Mesendoderm (in vitro differentiated cells): ENCODE results near the gene NAV2.
"Not testable (repeated sequence)": the region's sequence is repeated elsewhere in the genome, so short reads cannot be mapped to it uniquely, and the experiment has no call there.

Source experiments
- DNase-seq: peaks from one replicate; pipeline ENCODE4 v3.0.0; 2013
- H2AK5ac ChIP-seq: 2 replicates; pipeline ENCODE4 v1.6.1; 2013; ENCODE audit warnings: low read length, inconsistent platforms
- H2BK120ac ChIP-seq: 2 replicates; pipeline ENCODE4 v1.6.1; 2013; ENCODE audit warnings: low read depth, mild to moderate bottlenecking, low read length, moderate library complexity, mixed read lengths
- H2BK15ac ChIP-seq: replicated peaks from 2 replicates; pipeline ENCODE4 v1.6.1; 2013; ENCODE audit warnings: low read depth, mild to moderate bottlenecking, moderate library complexity
- H2BK5ac ChIP-seq: 2 replicates; pipeline ENCODE4 v1.6.1; 2013; ENCODE audit warnings: low read length, inconsistent platforms
- H3K18ac ChIP-seq: 2 replicates; pipeline ENCODE4 v1.6.1; 2013; ENCODE audit warnings: mild to moderate bottlenecking, low read length, mixed read lengths
- H3K23ac ChIP-seq: one replicate; pipeline ENCODE4 v1.6.1; 2013; ENCODE audit warnings: low read length
- H3K27ac ChIP-seq: 2 replicates; pipeline ENCODE4 v1.5.1; 2013; ENCODE audit warnings: low read depth, mild to moderate bottlenecking, inconsistent platforms, low read length, moderate library complexity
- H3K27me3 ChIP-seq: 2 replicates; pipeline ENCODE4 v1.6.1; 2013; ENCODE audit warnings: low read length, control low read depth, mild to moderate bottlenecking, inconsistent platforms; ENCODE audit not compliant: insufficient read depth, poor library complexity
- H3K36me3 ChIP-seq: 2 replicates; pipeline ENCODE4 v1.6.1; 2013; ENCODE audit warnings: low read length, inconsistent platforms; ENCODE audit not compliant: control insufficient read depth, insufficient read depth
- H3K4ac ChIP-seq: one replicate; pipeline ENCODE4 v1.6.1; 2013; ENCODE audit warnings: low read depth, mild to moderate bottlenecking, low read length, moderate library complexity
- H3K4me1 ChIP-seq: 2 replicates; pipeline ENCODE4 v1.6.1; 2013; ENCODE audit warnings: low read depth, low read length, inconsistent platforms; ENCODE audit not compliant: control insufficient read depth
- H3K4me2 ChIP-seq: 2 replicates; pipeline ENCODE4 v1.6.1; 2013; ENCODE audit warnings: low read length
- H3K4me3 ChIP-seq: 2 replicates; pipeline ENCODE4 v1.5.1; 2013; ENCODE audit warnings: mild to moderate bottlenecking, low read length
- H3K56ac ChIP-seq: one replicate; pipeline ENCODE4 v1.6.1; 2013; ENCODE audit warnings: low read length
- H3K79me1 ChIP-seq: 2 replicates; pipeline ENCODE4 v1.6.1; 2013; ENCODE audit warnings: low read length, inconsistent platforms
- H3K79me2 ChIP-seq: 2 replicates; pipeline ENCODE4 v1.6.1; 2013; ENCODE audit warnings: mild to moderate bottlenecking, low read length; ENCODE audit not compliant: control insufficient read depth, insufficient read depth
- H3K9ac ChIP-seq: 2 replicates; pipeline ENCODE4 v1.6.1; 2013; ENCODE audit warnings: low read length, inconsistent platforms
- H4K5ac ChIP-seq: one replicate; pipeline ENCODE4 v1.6.1; 2013; ENCODE audit warnings: low read length
- H4K8ac ChIP-seq: one replicate; pipeline ENCODE4 v1.6.1; 2013; ENCODE audit warnings: low read depth, mild to moderate bottlenecking, control low read depth, low read length, moderate library complexity
- WGBS: extraction: QIAGEN DNeasy Blood & Tissue Kit; methylation state at CpG from one replicate; pipeline ENCODE4 v1.1.7; 2013; ENCODE audit warnings: low lambda C conversion rate, missing lambda C conversion rate; ENCODE audit not compliant: insufficient coverage; ENCODE audit errors: extremely low coverage; 5-methylcytosine and 5-hydroxymethylcytosine counted together

The NAV2 gene

DNA sequence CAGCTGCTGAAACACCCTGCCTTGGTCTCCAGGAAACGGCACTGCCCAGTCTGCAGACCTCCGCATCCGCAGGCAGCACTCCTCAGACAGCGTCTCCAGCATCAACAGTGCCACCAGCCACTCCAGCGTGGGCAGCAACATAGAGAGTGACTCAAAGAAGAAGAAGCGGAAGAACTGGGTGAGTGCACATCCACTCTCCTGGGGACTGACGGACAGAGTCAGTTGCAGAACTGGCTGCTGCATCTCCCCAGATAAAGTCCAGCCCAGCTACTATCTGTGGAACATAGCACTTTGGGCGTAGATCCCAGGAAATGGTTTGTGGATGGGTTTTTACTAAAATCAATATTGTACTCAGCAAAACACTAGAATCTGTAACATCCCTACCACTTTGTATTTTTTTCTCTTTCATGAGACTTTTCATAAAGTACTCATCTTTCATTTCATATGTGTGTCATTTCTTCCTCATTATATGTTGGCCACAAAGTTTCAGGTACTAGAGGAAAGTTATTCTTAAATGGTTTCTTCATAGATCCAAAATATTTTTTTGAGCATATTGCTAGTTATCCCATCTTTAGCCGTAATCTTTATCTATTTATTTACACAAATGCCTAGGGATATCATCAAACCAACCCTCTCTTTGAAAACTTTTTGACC is 367.5 kb downstream of the NAV2 start:
- Histone ChIP-seq H3K4ac (no peak overlapping the region), H2BK120ac (no peak overlapping the region), H3K56ac (no peak overlapping the region), H3K79me2 (no peaks in the 10 kb centered on the region), H3K27me3 (no peaks in the 10 kb centered on the region), H3K36me3 (peaks cover 12% of the 10 kb centered on the region), H4K5ac (no peak overlapping the region), H3K23ac (no peak overlapping the region), H3K27ac (no peak overlapping the region), H3K4me2 (no peak overlapping the region), H3K4me3 (no peak overlapping the region), H3K18ac (no peak overlapping the region), H3K9ac (no peak overlapping the region), H2BK15ac (no peak overlapping the region), H4K8ac (no peak overlapping the region), H2BK5ac (no peak overlapping the region), H3K79me1 (no peaks in the 10 kb centered on the region), H3K4me1 (no peaks in the 10 kb centered on the region), H2AK5ac (no peak overlapping the region)
- DNase-seq = no peak
- no CpG with 5 or more reads among the region's 9 CpGs for WGBS

DNA sequence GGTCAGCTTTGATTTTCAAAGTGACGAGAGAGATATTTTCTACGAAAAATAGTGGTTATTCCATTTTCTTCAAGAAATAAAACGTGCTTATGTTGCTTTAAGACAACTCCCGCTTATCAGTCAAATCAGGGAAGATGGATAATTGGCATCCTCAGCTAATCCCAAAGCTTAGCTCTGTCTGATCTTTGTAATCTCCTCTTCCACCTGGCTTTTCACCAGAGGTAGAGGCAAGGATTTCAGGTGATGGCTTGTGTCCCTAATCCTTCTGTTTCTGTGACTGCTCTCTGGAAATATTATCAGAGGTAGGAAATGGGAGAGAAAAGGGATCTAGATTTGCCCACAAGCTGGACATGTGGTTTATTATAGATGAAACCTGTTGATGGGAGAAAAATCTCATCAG is 368.7 kb downstream of the NAV2 start:
- Histone ChIP-seq H3K9ac (no peak overlapping the region), H3K27ac (no peak overlapping the region), H4K8ac (no peak overlapping the region), H3K56ac (no peak overlapping the region), H3K79me1 (no peaks in the 10 kb centered on the region), H3K4me1 (no peaks in the 10 kb centered on the region), H3K4ac (no peak overlapping the region), H4K5ac (no peak overlapping the region), H3K23ac (no peak overlapping the region), H2AK5ac (no peak overlapping the region), H3K27me3 (no peaks in the 10 kb centered on the region), H3K18ac (no peak overlapping the region), H2BK5ac (no peak overlapping the region), H3K4me3 (no peak overlapping the region), H2BK120ac (no peak overlapping the region), H3K36me3 (peaks cover 15% of the 10 kb centered on the region), H2BK15ac (no peak overlapping the region), H3K4me2 (no peak overlapping the region), H3K79me2 (no peaks in the 10 kb centered on the region)
- no peak for DNase-seq
- WGBS = no CpG with 5 or more reads among the region's 4 CpGs

DNA sequence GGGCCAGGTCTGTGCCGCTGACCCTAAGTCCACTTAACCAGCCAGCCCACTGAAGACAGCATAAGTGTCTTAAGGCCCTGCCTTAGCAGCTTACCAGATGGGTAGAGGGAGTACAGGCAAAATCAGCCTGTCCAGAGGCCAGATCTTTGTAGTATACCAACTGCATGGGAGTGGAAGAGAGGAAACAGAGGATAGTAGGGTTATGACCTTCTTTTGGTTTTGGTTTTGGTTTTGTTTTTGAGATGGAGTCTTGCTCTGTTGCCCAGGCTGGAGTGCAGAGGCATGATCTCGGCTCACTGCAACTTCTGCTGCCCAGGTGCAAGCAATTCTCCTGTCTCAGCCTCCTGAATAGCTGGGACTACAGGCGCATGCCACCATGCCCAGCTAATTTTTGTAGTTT is 371.2 kb downstream of the NAV2 start:
- not testable (repeated sequence) for H3K9ac ChIP-seq, H4K8ac ChIP-seq, H3K79me2 ChIP-seq, H2BK5ac ChIP-seq, H3K27me3 ChIP-seq, H2AK5ac ChIP-seq, H3K27ac ChIP-seq, H3K4ac ChIP-seq, H3K4me1 ChIP-seq, H3K4me2 ChIP-seq, H3K4me3 ChIP-seq, H3K56ac ChIP-seq, H4K5ac ChIP-seq, DNase-seq, H2BK120ac ChIP-seq, H2BK15ac ChIP-seq, H3K79me1 ChIP-seq, H3K18ac ChIP-seq, H3K23ac ChIP-seq
- H3K36me3 ChIP-seq = peaks cover 18% of the 10 kb centered on the region
- no CpG with 5 or more reads among the region's 3 CpGs for WGBS

DNA sequence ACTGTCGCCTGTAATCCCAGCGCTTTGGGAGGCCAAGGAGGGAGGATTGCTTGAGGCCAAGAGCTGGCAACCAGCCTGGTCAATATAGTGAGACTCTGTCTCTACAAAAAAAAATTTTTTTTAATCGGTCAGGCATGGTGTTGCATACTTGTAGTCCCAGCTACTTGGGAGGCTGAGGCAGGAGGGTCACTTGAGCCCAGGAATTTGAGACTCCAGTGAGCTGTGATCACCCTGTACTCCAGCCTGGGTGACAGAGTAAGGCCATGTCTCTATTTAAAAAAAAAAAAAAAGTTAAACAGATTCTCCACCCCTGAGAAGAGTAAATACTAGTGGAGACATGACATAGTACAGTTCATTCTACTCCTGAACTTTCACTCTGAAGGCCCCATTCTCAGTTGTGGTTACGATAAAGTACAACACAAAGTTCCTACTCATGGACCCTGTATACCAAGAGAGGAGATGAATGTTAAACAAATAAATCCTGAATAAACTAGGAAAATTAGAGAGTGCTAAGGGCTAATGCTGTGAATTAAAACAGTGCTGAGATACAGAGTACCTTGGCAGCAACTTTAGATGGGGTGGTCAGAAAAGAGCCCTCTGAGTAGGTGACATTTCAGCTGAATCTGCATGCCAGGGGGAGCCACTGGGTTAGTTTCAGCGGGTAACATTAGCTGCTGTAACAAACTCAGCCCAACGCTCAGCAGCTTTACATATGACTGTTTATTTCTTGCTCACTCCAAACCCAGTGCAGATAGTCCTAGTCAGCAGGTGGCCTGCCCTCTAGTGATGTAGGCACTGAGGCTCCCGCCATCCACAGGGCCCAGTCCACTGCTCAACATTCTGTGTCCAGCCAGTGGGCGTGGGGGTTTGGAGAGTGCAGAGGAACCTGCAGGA is 372.5 kb downstream of the NAV2 start:
- Histone ChIP-seq H3K36me3 (peaks cover 11% of the 10 kb centered on the region), H3K4me1 (no peaks in the 10 kb centered on the region), H3K4me2 (no peak overlapping the region), H3K79me2 (no peaks in the 10 kb centered on the region), H3K27me3 (no peaks in the 10 kb centered on the region), H3K9ac (no peak overlapping the region), H4K8ac (no peak overlapping the region), H3K23ac (no peak overlapping the region), H3K56ac (no peak overlapping the region), H4K5ac (no peak overlapping the region), H2AK5ac (no peak overlapping the region), H2BK15ac (no peak overlapping the region), H3K27ac (no peak overlapping the region), H2BK120ac (no peak overlapping the region), H3K79me1 (no peaks in the 10 kb centered on the region), H2BK5ac (no peak overlapping the region), H3K4ac (no peak overlapping the region), H3K4me3 (no peak overlapping the region), H3K18ac (no peak overlapping the region)
- no CpG with 5 or more reads among the region's 8 CpGs for WGBS
- peak; percentile 18 for DNase-seq

DNA sequence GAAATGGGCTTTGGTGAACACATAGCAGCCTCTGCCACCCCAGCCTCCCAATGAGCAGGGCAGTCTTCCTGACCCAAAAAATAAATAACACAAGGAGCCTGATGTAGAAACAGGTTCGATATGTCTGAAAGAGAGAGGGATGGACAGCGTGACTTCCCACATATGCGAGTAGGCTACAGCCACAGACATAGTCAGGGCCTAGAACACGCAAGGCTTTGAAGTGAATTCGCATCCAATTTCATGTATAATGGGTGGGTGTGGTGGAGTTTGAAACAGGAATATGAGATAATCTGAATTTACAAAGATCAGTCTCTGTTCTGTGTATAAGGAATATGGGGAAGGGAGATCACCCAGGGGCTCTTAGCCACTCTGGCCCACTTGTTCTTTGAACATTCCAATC is 373.3 kb downstream of the NAV2 start:
- Histone ChIP-seq H3K4me1 (no peaks in the 10 kb centered on the region), H2BK5ac (no peak overlapping the region), H3K27ac (no peak overlapping the region), H2BK120ac (no peak overlapping the region), H3K79me1 (no peaks in the 10 kb centered on the region), H3K9ac (no peak overlapping the region), H2BK15ac (no peak overlapping the region), H3K27me3 (no peaks in the 10 kb centered on the region), H2AK5ac (no peak overlapping the region), H3K4ac (no peak overlapping the region), H3K23ac (no peak overlapping the region), H3K56ac (no peak overlapping the region), H3K4me2 (no peak overlapping the region), H3K36me3 (peaks cover 10% of the 10 kb centered on the region), H3K18ac (no peak overlapping the region), H4K8ac (no peak overlapping the region), H4K5ac (no peak overlapping the region), H3K4me3 (no peak overlapping the region), H3K79me2 (no peaks in the 10 kb centered on the region)
- no CpG with 5 or more reads among the region's 5 CpGs for WGBS
- DNase-seq = no peak
